OCI-LY7 (cell line): ENCODE results near the gene RPS6KA5. TPM values are rescaled to one million over a fixed set of nuclear protein-coding genes. Genes with fewer than 3 reads are reported as not detected.

Experiments used
- BruUV-seq: library from RNA; stranded (reverse); fragments of 400-500 nt; replicated peaks from 2 replicates; lab custom pipeline; 2021; lab: Mats Ljungman, UMichigan
- CTCF ChIA-PET: fragments of 300-600 bp; sonication (Branson Sonifier 250); formaldehyde crosslinking; loops from one replicate; lab custom pipeline; 2022; ENCODE audit warnings: antibody characterized with exemption; ENCODE audit not compliant: unreplicated experiment; lab: Charles Lee
- POLR2A ChIA-PET: fragments of 300-600 bp; sonication (Branson Sonifier 250); formaldehyde crosslinking; loops from one replicate; lab custom pipeline; 2022; ENCODE audit warnings: antibody characterized with exemption; lab: Charles Lee
- DNase-seq: peaks from one replicate; pipeline ENCODE4 v3.0.0-alpha.2; 2015; ENCODE audit warnings: low spot score
- H2AFZ ChIP-seq: fragments of 200-600 bp; sonication (generic), shearing (Covaris generic); 2 replicates; pipeline ENCODE4 v1.6.1; 2014; ENCODE audit warnings: mild to moderate bottlenecking, antibody characterized with exemption, low read length, moderate library complexity
- H3K27ac ChIP-seq: fragments of 200-600 bp; sonication (generic); 2 replicates; pipeline ENCODE4 v1.5.1; 2014; ENCODE audit warnings: mixed run types, low read depth, mild to moderate bottlenecking, moderate library complexity, low read length, inconsistent platforms; ENCODE audit not compliant: poor library complexity, severe bottlenecking
- H3K36me3 ChIP-seq: fragments of 200-600 bp; sonication (generic); 2 replicates; pipeline ENCODE4 v1.6.1; 2014; ENCODE audit warnings: mild to moderate bottlenecking, antibody characterized with exemption, low read length, moderate library complexity, mixed read lengths; ENCODE audit not compliant: insufficient read depth
- H3K4me1 ChIP-seq: fragments of 200-600 bp; sonication (generic); 2 replicates; pipeline ENCODE4 v1.5.1; 2014; ENCODE audit warnings: mild to moderate bottlenecking, low read length; ENCODE audit not compliant: insufficient read depth, poor library complexity, severe bottlenecking
- H3K4me2 ChIP-seq: fragments of 200-600 bp; sonication (generic); 2 replicates; pipeline ENCODE4 v1.6.1; 2014; ENCODE audit warnings: mild to moderate bottlenecking, low read length
- H3K4me3 ChIP-seq: fragments of 200-600 bp; sonication (generic); 2 replicates; pipeline ENCODE4 v1.5.1; 2014; ENCODE audit warnings: mild to moderate bottlenecking, low read depth, low read length; ENCODE audit not compliant: poor library complexity, severe bottlenecking
- H3K79me2 ChIP-seq: fragments of 200-600 bp; sonication (generic); 2 replicates; pipeline ENCODE4 v1.6.1; 2016; ENCODE audit warnings: low read depth, mild to moderate bottlenecking, low read length, moderate library complexity, mixed read lengths; ENCODE audit not compliant: insufficient read depth
- H3K9me2 ChIP-seq: fragments of 200-600 bp; sonication (generic); 2 replicates; pipeline ENCODE4 v1.6.1; 2016; ENCODE audit warnings: mild to moderate bottlenecking, low read length, mixed read lengths; ENCODE audit not compliant: insufficient read depth
- H3K9me3 ChIP-seq: fragments of 200-600 bp; sonication (generic); 2 replicates; pipeline ENCODE4 v1.6.1; 2014; ENCODE audit warnings: mild to moderate bottlenecking, mixed run types, low read length, mixed read lengths
- H4K20me1 ChIP-seq: fragments of 200-600 bp; sonication (generic); 2 replicates; pipeline ENCODE4 v1.6.1; 2014; ENCODE audit warnings: mild to moderate bottlenecking, antibody characterized with exemption, low read length, moderate library complexity, mixed read lengths; ENCODE audit not compliant: insufficient read depth
- CTCF ChIP-seq: fragments of 200-600 bp; sonication (generic); conservative IDR thresholded peaks from 2 replicates; pipeline ENCODE4 v1.5.1; 2014; ENCODE audit warnings: mild to moderate bottlenecking, antibody characterized with exemption, low read length, moderate library complexity, mixed read lengths
- EZH2phosphoT487 ChIP-seq: fragments of 200-600 bp; sonication (generic); IDR thresholded peaks from 2 replicates; pipeline ENCODE4 v1.6.1; 2018; ENCODE audit warnings: low read depth, borderline replicate concordance, mild to moderate bottlenecking, mixed run types, antibody characterized with exemption, low read length, moderate library complexity, mixed read lengths
- intact Hi-C: fragments of 100-400 bp; cut with micrococcal nuclease; formaldehyde crosslinking; loops from one replicate; pipeline ENCODE4 v1.10.0; 2022; ENCODE audit not compliant: unreplicated experiment
- total RNA-seq, 2 experiments: library from RNA; depleted of rRNA in 1 of 2; stranded (reverse); fragments of >200 nt in 1 of 2; shearing (Covaris generic) in 1 of 2; gene quantifications; 2 replicates each; pipeline ENCODE4 v1.2.3, GENCODE V29; 2014 to 2022

RPS6KA5 gene
- total RNA-seq, 2 experiments from 2014 or later: 9.6 to 12.7 TPM

GRCh38 chr14:90993792-90994191, 66.6 kb downstream of the RPS6KA5 start:
- Histone ChIP-seq H3K4me3 (no peak overlapping the region), H3K79me2 (no peaks in the 10 kb centered on the region), H3K9me3 (no peaks in the 10 kb centered on the region), H3K4me1 (no peaks in the 10 kb centered on the region), H3K36me3 (no peaks in the 10 kb centered on the region), H4K20me1 (no peaks in the 10 kb centered on the region), H2AFZ (no peak overlapping the region), H3K9me2 (no peaks in the 10 kb centered on the region), H3K27ac (no peak overlapping the region), H3K4me2 (no peak overlapping the region)
- ChIA-PET POLR2A (interaction anchor here (0.7 to 0.8 kb wide), 3 partner anchors 37 to 333 kb away, joined by 3 read pairs; no protein-coding TSS in a partner anchor), CTCF (no interaction called here)
- no TSS peak for BruUV-seq
- TF ChIP-seq CTCF (no peak), EZH2phosphoT487 (no peak)
- no peak for DNase-seq
- intact Hi-C loops: no loop called here

- intact Hi-C loops: no loop called here
- Histone ChIP-seq H3K36me3 (no peaks in the 10 kb centered on the region), H2AFZ (no peak overlapping the region), H3K79me2 (no peaks in the 10 kb centered on the region), H3K9me2 (no peaks in the 10 kb centered on the region), H4K20me1 (no peaks in the 10 kb centered on the region), H3K4me1 (no peaks in the 10 kb centered on the region), H3K4me2 (no peak overlapping the region), H3K27ac (no peak overlapping the region), H3K9me3 (no peaks in the 10 kb centered on the region), H3K4me3 (no peak overlapping the region)
- POLR2A ChIA-PET: interaction anchor here (0.9 kb wide), 1 partner anchor 132 kb away, joined by 3 read pairs; no protein-coding TSS in a partner anchor
- CTCF ChIA-PET: no interaction called here
- TF ChIP-seq EZH2phosphoT487 (no peak), CTCF (no peak)
- no peak for DNase-seq
- no TSS peak for BruUV-seq
Observed at GRCh38 chr14:90991690-90992443, 68.6 kb downstream of the RPS6KA5 start.

GRCh38 chr14:90990141-90990540, 70.3 kb downstream of the RPS6KA5 start:
- ChIA-PET CTCF (no interaction called here), POLR2A (no interaction called here)
- no peaks in the 10 kb centered on the region for H3K9me2 ChIP-seq
- no peak overlapping the region for H3K4me3 ChIP-seq
- H3K27ac ChIP-seq: no peak overlapping the region
- TF ChIP-seq EZH2phosphoT487 (no peak), CTCF (no peak)
- no peak overlapping the region for H3K4me2 ChIP-seq
- no peaks in the 10 kb centered on the region for H4K20me1 ChIP-seq
- no peaks in the 10 kb centered on the region for H3K36me3 ChIP-seq
- no peaks in the 10 kb centered on the region for H3K9me3 ChIP-seq
- H3K79me2 ChIP-seq: no peaks in the 10 kb centered on the region
- no peak overlapping the region for H2AFZ ChIP-seq
- intact Hi-C loops: no loop called here
- peaks cover 14% of the 10 kb centered on the region for H3K4me1 ChIP-seq
- BruUV-seq: no TSS peak
- no peak for DNase-seq
